ENCODE results near the gene CACNA2D4. TPM values are rescaled to one million over a fixed set of nuclear protein-coding genes. Genes with fewer than 3 reads are reported as not detected.

The CACNA2D4 gene
- polyA plus RNA-seq, 1 experiment, result 0.22 TPM

GRCh38 chr12:1839464-1839863, 79.0 kb downstream of the CACNA2D4 start:
- ChIA-PET POLR2A (no interaction called here), CTCF (no interaction called here)
- H3K27me3 ChIP-seq (ENCODE audit: control insufficient read depth, insufficient read depth, low read length), result peaks cover 46% of the 10 kb centered on the region
- no peak overlapping the region for H3K27ac ChIP-seq (ENCODE audit: low read depth, low read length)
- H3K9me3 ChIP-seq (ENCODE audit: control insufficient read depth, insufficient read depth, low read length), result no peaks in the 10 kb centered on the region; the same call in 1 of the 2 replicates
- TF ChIP-seq CTCF (IDR thresholded peaks at IDR 0.05; ENCODE audit: low read depth, low read length), result no peak
- no peak for DNase-seq (ENCODE audit: low read depth, low spot score)
- no peak overlapping the region for H3K4me3 ChIP-seq (ENCODE audit: low read depth, low read length)

- POLR2A ChIA-PET, result no interaction called here
- no peak overlapping the region for H3K27ac ChIP-seq (ENCODE audit: low read depth, low read length)
- H3K27me3 ChIP-seq (ENCODE audit: control insufficient read depth, insufficient read depth, low read length), result peaks cover 44% of the 10 kb centered on the region
- DNase-seq (ENCODE audit: low read depth, low spot score), result no peak
- CTCF ChIA-PET, result no interaction called here
- TF ChIP-seq CTCF (IDR thresholded peaks at IDR 0.05; ENCODE audit: low read depth, low read length), result no peak
- no peak overlapping the region for H3K4me3 ChIP-seq (ENCODE audit: low read depth, low read length)
- no peaks in the 10 kb centered on the region; the same call in 1 of the 2 replicates for H3K9me3 ChIP-seq (ENCODE audit: control insufficient read depth, insufficient read depth, low read length)
Measured at GRCh38 chr12:1838994-1839365, 79.5 kb downstream of the CACNA2D4 start.

GRCh38 chr12:1838205-1838993, 80.1 kb downstream of the CACNA2D4 start:
- no peaks in the 10 kb centered on the region; the same call in 1 of the 2 replicates for H3K9me3 ChIP-seq (ENCODE audit: control insufficient read depth, insufficient read depth, low read length)
- H3K4me3 ChIP-seq (ENCODE audit: low read depth, low read length), result no peak overlapping the region
- H3K27ac ChIP-seq (ENCODE audit: low read depth, low read length), result no peak overlapping the region
- no peak for DNase-seq (ENCODE audit: low read depth, low spot score)
- no peak for TF ChIP-seq CTCF (IDR thresholded peaks at IDR 0.05; ENCODE audit: low read depth, low read length)
- H3K27me3 ChIP-seq (ENCODE audit: control insufficient read depth, insufficient read depth, low read length), result peaks cover 43% of the 10 kb centered on the region
- ChIA-PET CTCF (interaction anchor here (0.5 to 1.1 kb wide), 2 partner anchors 101 to 1128 kb away, joined by 3 to 4 read pairs; no protein-coding TSS in a partner anchor), POLR2A (no interaction called here)

- no peak for DNase-seq (ENCODE audit: low read depth, low spot score)
- no peak overlapping the region for H3K4me3 ChIP-seq (ENCODE audit: low read depth, low read length)
- H3K27me3 ChIP-seq (ENCODE audit: control insufficient read depth, insufficient read depth, low read length), result peaks cover 43% of the 10 kb centered on the region
- no peak overlapping the region for H3K27ac ChIP-seq (ENCODE audit: low read depth, low read length)
- H3K9me3 ChIP-seq (ENCODE audit: control insufficient read depth, insufficient read depth, low read length), result no peaks in the 10 kb centered on the region; the same call in 1 of the 2 replicates
- no peak for TF ChIP-seq CTCF (IDR thresholded peaks at IDR 0.05; ENCODE audit: low read depth, low read length)
- POLR2A ChIA-PET, result no interaction called here
- CTCF ChIA-PET, result interaction anchor here (0.5 to 1.1 kb wide), 2 partner anchors 102 to 1128 kb away, joined by 3 to 4 read pairs; no protein-coding TSS in a partner anchor
Measured at GRCh38 chr12:1837541-1838204, 80.8 kb downstream of the CACNA2D4 start.

GRCh38 chr12:1836854-1837421, 81.5 kb downstream of the CACNA2D4 start:
- peaks cover 40% of the 10 kb centered on the region for H3K27me3 ChIP-seq (ENCODE audit: control insufficient read depth, insufficient read depth, low read length)
- TF ChIP-seq CTCF (IDR thresholded peaks at IDR 0.05; ENCODE audit: low read depth, low read length), result no peak
- H3K4me3 ChIP-seq (ENCODE audit: low read depth, low read length), result no peak overlapping the region
- DNase-seq (ENCODE audit: low read depth, low spot score), result no peak
- CTCF ChIA-PET, result no interaction called here
- H3K9me3 ChIP-seq (ENCODE audit: control insufficient read depth, insufficient read depth, low read length), result no peaks in the 10 kb centered on the region; the same call in 1 of the 2 replicates
- H3K27ac ChIP-seq (ENCODE audit: low read depth, low read length), result no peak overlapping the region
- POLR2A ChIA-PET, result no interaction called here

Data from AG04450 (cell line).